HG03460 (cell line): ENCODE results near the gene NUDT3.
A peak's percentile ranks its signal among the peaks of the same experiment; 100 is the strongest.

Source experiments
- ATAC-seq: cut with Tn5 transposase; IDR thresholded peaks from one replicate; pipeline ENCODE4 v1.9.1; 2021; ENCODE audit not compliant: unreplicated experiment

NUDT3 gene

DNA sequence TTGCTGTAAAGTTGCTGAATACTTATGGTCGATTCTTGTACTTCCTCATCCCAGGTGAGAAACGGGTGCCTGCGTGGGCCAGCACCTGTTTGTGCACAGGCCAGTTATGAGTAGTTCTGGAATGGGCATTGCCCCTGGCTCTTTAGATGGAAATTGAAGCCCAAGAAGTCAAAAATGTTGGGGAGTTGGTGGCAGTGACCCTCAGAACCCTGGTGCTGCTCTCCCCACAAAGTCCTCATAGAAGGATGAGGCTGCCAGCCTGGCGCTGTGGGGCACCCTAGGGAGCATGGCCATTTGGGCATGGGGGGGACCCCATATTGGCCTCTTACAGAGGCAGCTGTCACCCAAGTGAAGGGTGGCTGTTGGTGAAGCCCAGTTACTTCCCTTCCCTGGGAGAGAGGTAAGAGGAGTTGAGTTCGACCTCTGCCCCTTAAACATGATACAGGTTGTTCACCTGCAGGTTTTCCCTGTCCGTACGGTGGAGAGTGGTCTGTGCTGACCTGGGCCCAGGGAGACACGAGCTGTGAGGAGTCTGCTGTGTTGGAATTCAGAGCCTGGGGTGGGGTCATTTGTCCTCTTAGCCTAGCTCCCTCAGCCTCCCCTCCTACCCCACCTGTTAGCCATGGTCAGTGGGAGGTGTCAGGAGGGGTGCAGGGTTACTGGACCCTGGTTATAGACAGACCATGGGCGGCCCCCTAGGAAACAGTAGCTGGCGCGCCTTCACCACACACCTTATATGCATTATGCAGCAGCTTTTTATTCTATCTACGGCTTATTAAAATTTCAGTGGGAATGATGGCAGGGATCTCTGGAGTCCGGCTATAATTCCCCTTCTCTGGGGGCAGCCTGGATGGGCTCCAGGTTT lies 150.9 kb downstream of the NUDT3 start:
- ATAC-seq = no peak

- no peak for ATAC-seq
Measured at GRCh38 chr6:34240329-34241248, 151.9 kb downstream of the NUDT3 start.

DNA sequence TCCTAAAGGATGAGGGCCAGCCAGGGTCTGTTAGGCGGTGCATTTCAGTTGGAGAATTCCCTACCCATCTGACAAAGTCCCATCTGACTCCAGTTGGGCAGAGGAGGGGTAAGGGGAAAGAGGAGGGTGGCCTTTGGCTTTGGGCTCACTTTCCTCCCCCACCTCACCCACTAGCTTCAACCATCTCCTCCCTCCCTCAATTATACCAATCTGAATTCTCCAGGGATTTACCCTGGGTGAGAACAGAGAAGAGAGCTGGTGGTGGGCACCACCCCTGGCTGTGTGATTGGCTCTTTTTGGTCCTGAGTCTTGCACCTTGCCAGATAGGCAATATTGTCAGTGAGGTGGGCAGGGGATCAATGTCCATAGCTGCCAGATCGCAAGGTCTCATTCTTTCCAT lies 152.6 kb downstream of the NUDT3 start:
- ATAC-seq = no peak

DNA sequence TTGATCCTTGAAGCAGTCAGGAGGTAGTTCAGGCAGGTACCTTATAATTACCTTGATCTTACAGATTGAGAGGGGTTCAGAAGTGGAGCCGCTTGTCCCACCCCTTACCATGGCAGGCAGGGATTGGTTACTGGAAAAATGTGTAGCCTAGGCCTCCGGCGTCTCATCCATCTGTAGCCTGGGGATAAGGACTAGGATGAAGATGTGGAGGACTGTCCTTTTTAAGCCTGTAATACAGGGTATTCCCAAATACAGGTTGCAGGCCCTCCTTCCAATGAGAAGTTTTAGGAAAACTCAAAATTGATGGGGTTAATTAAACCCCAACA lies 153.0 kb downstream of the NUDT3 start:
- ATAC-seq = no peak

DNA sequence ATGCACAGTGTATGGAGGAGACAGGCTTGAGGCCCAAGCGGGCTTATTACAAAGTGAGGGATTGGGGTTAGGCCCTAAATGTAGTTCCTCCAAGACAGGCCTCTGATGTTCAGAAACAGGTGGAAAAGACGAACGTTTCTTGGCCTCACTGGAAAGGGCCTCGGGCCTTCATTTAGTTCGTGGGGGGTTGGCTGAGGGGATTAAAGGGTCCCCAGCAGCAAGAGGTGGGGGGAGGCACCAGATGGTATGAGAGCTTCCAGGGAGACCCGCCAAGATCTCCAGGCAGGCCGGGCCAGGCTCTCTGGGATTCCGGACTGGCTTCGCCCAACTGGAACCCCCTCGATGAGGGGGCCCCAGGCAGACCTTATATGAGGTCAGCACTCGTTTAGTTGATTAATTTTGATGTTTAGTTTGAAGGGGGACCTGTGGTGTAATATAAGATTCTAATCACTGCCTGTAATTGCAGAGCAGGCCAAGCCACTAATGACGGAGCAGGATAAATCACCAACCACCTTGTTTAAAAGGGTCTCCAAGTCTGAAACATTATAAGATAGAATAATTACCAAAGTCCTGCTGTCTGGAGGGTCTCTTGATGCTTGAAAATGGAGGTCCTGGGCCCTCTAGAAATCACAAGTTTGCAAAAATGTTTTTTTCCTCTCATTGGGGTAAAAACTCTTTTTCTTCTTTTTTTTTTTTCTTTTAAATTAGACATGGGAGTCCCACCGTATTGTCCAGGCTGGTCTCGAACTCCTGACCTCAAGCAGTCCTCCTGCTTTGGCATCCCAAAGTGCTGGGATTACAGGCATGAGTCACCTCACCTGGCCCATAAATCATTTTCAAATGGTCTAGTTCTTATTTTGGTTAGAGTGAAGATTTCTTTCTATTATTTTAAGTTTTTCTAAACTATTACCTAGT lies 153.6 kb downstream of the NUDT3 start:
- no peak for ATAC-seq

GRCh38 chr6:34237722-34238584 lies 154.5 kb downstream of the NUDT3 start:
- no peak for ATAC-seq

GRCh38 chr6:34237316-34237721 lies 155.2 kb downstream of the NUDT3 start:
- ATAC-seq = no peak

DNA sequence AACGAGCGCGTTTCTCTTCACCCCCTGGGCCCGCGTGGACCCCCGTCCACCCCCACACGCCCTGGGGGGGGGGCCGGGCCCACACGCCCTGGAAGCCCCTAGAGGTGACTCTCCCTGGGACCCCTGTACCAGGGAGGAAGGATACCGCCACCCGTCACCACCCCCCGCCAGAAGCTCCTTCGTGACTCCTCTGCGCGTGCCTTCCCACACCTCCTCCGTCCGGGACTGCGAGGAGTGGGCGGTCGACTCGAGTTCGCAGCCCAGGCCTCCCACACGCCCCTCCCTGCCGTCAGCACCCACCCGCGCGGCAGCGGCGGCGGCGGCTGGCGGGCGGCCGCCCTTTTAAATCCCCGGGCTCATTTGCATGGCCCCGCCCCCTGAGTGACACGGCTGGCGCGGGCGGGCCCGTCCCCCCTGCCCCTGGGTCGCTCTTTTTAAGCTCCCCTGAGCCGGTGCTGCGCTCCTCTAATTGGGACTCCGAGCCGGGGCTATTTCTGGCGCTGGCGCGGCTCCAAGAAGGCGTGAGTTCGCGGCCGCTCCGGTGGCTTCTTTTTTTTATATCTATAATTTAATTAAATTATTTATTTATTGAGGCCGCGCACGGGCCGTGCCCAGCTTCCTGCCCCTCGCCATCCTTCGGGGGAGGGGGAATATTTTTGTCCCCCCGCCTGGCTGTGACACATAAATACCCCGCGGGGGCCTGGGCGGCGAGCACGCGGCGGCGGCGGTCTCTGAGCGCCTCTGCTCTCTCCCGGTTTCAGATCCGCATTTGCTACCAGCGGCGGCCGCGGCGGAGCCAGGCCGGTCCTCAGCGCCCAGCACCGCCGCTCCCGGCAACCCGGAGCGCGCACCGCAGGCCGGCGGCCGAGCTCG lies 155.8 kb downstream of the NUDT3 start, which contains the start of gene HMGA1:
Gene HMGA1 (plus strand): TSS at position 431 of the 873 bp plus-strand sequence. CDS start 3,908 bp downstream, outside the sequence.
- ATAC-seq = peak; percentile 53

DNA sequence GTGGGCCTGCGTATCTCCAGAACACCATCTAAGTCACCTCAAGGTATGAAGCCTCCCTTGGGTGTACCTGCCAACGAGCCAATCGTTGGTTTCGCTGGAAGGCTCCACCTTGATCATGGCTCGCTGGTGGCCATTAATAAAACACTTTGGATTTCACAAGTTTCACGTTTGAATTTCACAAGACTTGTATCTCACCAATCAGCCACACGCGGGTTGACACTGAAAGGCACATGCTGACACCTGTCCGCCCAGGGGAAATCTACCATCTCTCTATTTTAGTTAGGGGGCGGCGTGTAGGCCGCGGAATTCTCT lies 156.4 kb downstream of the NUDT3 start:
- ATAC-seq = peak; percentile 20

GRCh38 chr6:34235307-34236130 lies 156.9 kb downstream of the NUDT3 start:
- peak; percentile 1 for ATAC-seq

DNA sequence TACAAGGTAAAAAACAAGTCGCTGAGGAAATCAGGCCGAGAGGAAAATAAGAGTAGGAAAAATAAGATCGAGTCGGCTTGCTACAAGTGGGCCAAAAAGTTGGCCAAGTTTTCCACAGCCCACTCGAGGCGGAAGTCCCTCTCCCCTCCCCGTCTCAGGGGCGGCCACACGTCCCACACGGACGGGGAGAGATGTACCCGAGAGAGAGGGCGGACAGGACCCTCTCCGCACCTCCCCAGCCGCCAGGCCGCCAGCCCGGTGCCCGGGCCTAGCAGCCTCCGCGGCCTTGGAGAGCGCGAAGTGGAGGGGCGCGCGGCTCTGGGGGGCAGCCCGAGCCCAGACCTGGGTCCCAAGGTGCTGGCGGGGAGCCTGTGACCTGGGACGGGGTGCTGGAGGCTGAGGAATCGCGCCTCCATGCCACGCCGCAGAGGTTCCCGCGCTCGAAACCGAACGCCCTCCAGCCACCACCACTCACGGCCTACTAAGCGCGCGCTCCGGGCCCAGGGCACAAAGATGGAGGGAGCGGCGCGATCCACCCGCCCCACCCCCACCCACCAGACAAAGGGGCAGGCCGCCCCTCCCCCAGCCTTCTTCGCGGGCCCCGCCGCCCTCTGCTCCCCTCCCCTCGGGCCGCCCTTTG lies 157.7 kb downstream of the NUDT3 start:
- no peak for ATAC-seq

DNA sequence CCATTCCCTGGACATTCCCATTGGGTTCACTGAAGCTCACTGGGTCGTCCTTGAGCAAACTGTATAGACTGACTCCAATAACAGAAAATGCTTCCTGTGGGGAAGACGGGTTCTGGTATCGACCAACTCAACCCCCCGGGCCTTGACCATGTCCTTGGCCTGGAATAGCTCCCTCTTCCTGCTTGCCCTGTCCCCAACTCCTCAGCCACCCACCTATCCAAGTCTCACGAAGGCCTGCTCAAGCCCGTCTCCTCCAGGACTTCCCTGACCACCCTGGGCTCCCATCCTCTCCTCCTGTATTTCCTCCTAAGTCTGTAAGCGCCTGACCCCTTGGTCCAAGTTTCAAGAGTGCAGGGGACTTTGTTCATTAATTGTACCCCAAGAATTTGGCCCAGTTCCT lies 158.6 kb downstream of the NUDT3 start:
- no peak for ATAC-seq

DNA sequence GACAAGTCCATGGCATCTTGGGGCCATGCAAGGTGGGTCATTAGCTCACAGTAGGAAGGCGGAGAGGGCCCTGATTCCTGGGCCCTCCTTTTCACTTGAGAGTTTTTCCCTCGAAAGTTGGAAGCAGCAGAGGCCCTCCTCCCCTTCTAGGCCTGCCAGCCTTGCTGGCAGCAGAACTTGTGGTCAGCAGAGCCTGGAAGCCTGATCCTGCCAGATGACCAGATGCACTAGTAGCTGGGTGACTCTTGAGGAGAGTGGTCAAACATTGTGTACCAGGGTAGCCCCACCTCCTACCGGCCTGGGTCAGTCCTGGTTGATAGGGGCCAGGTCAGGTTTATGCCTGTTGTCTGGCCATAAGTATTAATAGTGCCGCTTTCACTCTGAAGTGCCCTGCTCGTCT lies 159.6 kb downstream of the NUDT3 start:
- no peak for ATAC-seq

DNA sequence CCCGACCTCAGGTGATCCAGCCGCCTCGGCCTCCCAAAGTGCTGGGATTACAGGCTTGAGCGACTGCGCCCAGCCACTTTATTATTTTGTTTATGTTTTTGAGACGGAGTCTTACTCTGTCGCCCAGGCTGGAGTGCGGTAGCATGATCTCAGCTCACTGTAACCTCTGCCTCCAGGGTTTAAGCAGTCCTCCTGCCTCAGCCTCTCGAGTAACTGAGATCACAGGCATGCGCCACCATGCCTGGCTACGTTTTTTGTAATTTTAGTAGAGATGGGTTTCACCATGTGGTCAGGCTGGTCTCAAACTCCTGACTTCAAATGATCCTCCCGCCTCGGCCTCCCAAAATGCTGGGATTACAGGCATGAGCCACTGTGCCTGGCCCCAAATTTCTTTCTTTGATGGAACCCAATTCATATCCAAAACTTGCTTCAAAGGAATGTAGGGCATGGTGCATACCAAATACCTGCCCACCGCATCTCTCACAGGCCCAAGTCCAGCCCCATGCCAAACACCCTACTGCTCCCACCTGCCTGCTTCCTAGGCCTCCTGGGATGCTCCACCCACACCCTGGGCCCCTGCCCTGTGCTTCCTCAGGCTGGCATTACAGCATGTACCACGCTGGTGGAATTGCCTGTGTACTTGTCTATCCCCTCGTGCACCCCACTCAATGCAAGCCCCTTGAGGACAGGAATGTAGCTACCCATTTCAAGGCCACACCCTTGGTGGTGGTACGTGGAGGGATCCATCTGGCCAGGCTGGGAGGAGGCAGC lies 160.7 kb downstream of the NUDT3 start:
- ATAC-seq = no peak

GRCh38 chr6:34230653-34231371 lies 161.7 kb downstream of the NUDT3 start:
- no peak for ATAC-seq

GRCh38 chr6:34229877-34230276 lies 162.6 kb downstream of the NUDT3 start:
- ATAC-seq = no peak
